CD4-positive, alpha-beta memory T cell (primary cell): ENCODE data around the gene TRAPPC6A. TPM values are rescaled to one million over a fixed set of nuclear protein-coding genes. Genes with fewer than 3 reads are reported as not detected.
A peak's percentile ranks its signal among the peaks of the same experiment; 100 is the strongest.

ENCODE experiments used
- CTCF ChIA-PET: fragments of 350-600 bp; sonication (Branson Sonifier 250); formaldehyde crosslinking; loops from one replicate; lab custom pipeline; 2021; ENCODE audit warnings: inconsistent platforms; ENCODE audit not compliant: partially characterized antibody; lab: Charles Lee
- POLR2A ChIA-PET: fragments of 350-600 bp; sonication (Branson Sonifier 250); formaldehyde crosslinking; loops from one replicate; lab custom pipeline; 2021; ENCODE audit not compliant: partially characterized antibody; lab: Charles Lee
- DNase-seq, 5 donors: peaks; one replicate each; pipeline versions ENCODE4 v3.0.0 to v3.0.0-alpha.2; 2020 to 2022; ENCODE audit warnings: mixed read lengths in 1 of 5
- H3K27ac ChIP-seq: one replicate; pipeline ENCODE4 v1.7.0; 2013; ENCODE audit warnings: low read depth, low read length
- H3K27me3 ChIP-seq: 2 replicates; pipeline ENCODE4 v1.7.0; 2013; ENCODE audit warnings: mild to moderate bottlenecking, low read length, moderate library complexity; ENCODE audit not compliant: insufficient read depth
- H3K36me3 ChIP-seq: 2 replicates; pipeline ENCODE4 v1.7.0; 2013; ENCODE audit warnings: mild to moderate bottlenecking, low read length, moderate library complexity; ENCODE audit not compliant: insufficient read depth
- H3K4me1 ChIP-seq: 2 replicates; pipeline ENCODE4 v1.7.0; 2013; ENCODE audit warnings: mild to moderate bottlenecking, low read length, moderate library complexity; ENCODE audit not compliant: insufficient read depth
- H3K4me3 ChIP-seq, 2 donors: one replicate each; pipeline ENCODE4 v1.7.0; 2013; ENCODE audit warnings: low read length in 2 of 2, mild to moderate bottlenecking in 1 of 2
- H3K9me3 ChIP-seq, 2 donors: one replicate each; pipeline ENCODE4 v1.7.0; 2013; ENCODE audit warnings: low read length in 2 of 2, control low read depth in 1 of 2; ENCODE audit not compliant: control insufficient read depth in 1 of 2
- H3K27ac Mint-ChIP-seq, 7 donors: one replicate each; pipeline ENCODE4 v1.8.0; 2020 to 2021; ENCODE audit warnings: mixed read lengths in 7 of 7, mild to moderate bottlenecking in 6 of 7, inconsistent platforms in 3 of 7, moderate library complexity in 3 of 7
- H3K27me3 Mint-ChIP-seq, 2 donors: one replicate each; pipeline ENCODE4 v1.8.0; 2020 to 2021; ENCODE audit warnings: mixed read lengths in 2 of 2
- H3K36me3 Mint-ChIP-seq, 2 donors: one replicate each; pipeline ENCODE4 v1.8.0; 2020 to 2021; ENCODE audit warnings: mixed read lengths in 2 of 2, inconsistent platforms in 1 of 2, mild to moderate bottlenecking in 1 of 2
- H3K4me1 Mint-ChIP-seq, 4 donors: one replicate each; pipeline ENCODE4 v1.8.0; 2020 to 2021; ENCODE audit warnings: mixed read lengths in 4 of 4, mild to moderate bottlenecking in 1 of 4
- H3K4me3 Mint-ChIP-seq, 8 donors: one replicate each; pipeline ENCODE4 v1.8.0; 2020 to 2021; ENCODE audit warnings: mixed read lengths in 8 of 8, mild to moderate bottlenecking in 7 of 8, moderate library complexity in 6 of 8, inconsistent platforms in 3 of 8
- H3K9me3 Mint-ChIP-seq, 8 donors: one replicate each; pipeline ENCODE4 v1.8.0; 2020 to 2021; ENCODE audit warnings: mixed read lengths in 8 of 8, mild to moderate bottlenecking in 5 of 8, inconsistent platforms in 3 of 8, moderate library complexity in 1 of 8
- intact Hi-C: fragments of 100-400 bp; cut with micrococcal nuclease; formaldehyde crosslinking; loops from one replicate; pipeline ENCODE4 v1.15.1; 2023
- polyA plus RNA-seq, 2 donors: library from polyadenylated mRNA; unstranded; fragments of 300-500 nt; fragmentation: Illumina TruSeq; gene quantifications; one replicate each; pipeline ENCODE4 v1.2.3, GENCODE V29; 2021
- total RNA-seq, 2 experiments: library from RNA; stranded (reverse); gene quantifications; one replicate each; pipeline ENCODE4 v1.2.3, GENCODE V29; 2021

The TRAPPC6A gene, protein sequence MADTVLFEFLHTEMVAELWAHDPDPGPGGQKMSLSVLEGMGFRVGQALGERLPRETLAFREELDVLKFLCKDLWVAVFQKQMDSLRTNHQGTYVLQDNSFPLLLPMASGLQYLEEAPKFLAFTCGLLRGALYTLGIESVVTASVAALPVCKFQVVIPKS
- total RNA-seq (10 to 100 TPM; 49.1 to 51.9 TPM), polyA plus RNA-seq (100 to 1,000 TPM; 160 to 246 TPM)

DNA sequence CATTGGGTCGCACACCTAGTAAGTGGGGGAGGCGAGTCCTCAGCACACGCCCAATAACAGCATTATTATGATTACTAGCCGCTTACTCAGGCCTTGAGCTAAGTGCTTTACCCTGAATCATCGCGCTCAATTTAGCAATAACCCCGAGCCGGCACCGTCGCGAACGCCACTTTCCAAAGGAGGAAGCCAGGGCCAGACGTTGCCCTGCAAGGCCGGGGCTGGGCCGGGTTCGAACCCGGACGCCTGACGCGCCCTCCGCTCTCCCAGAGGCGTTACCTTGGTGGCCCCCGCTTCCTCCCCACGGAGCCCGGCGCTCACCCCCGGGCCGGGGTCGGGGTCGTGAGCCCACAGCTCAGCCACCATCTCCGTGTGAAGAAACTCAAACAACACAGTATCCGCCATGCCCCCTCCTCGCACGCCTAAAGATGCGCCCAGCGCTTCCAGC lies at the start of gene TRAPPC6A:
Gene TRAPPC6A, minus strand, starts transcription at position 421 of the 445 bp plus-strand sequence. Its CDS starts 19 bp downstream, at position 402.
- Histone ChIP-seq H3K9me3 (no peaks in the 10 kb centered on the region), H3K27me3 (no peaks in the 10 kb centered on the region), H3K27ac (peak within 1 kb of the TSS; percentile 74), H3K36me3 (peaks cover 9% of the 10 kb centered on the region), H3K4me1 (peaks cover 47% of the 10 kb centered on the region), H3K4me3 (peak within 1 kb of the TSS; percentile 97 to 100)
- Mint-ChIP-seq H3K4me1 (peaks cover 24 to 64% (median 41%) of the 10 kb centered on the region in 4 donors), H3K9me3 (no peaks in the 10 kb centered on the region), H3K27me3 (no peaks in the 10 kb centered on the region), H3K36me3 (peaks cover 14 to 20% of the 10 kb centered on the region in 2 donors), H3K4me3 (peak within 1 kb of the TSS; percentile 88 to 99 (median 94)), H3K27ac (peak within 1 kb of the TSS; percentile 83 to 99 (median 98))
- DNase-seq, result no peak
- CTCF ChIA-PET, result interaction anchor here (1.0 to 2.4 kb wide), 11 partner anchors 8 to 225 kb away, joined by 3 to 16 read pairs (median 6); partner anchors contain the start of genes CLASRP and PPP1R37
- intact Hi-C loops, result loop anchor here (1.0 kb wide), 9 partner anchors 26 to 514 kb away; partner anchors contain the start of genes CLASRP, CLPTM1, GEMIN7 and QPCTL
- POLR2A ChIA-PET, result interaction anchor here (0.7 to 4.9 kb wide), 22 partner anchors 9 to 1739 kb away, joined by 3 to 58 read pairs (median 6); partner anchors contain the start of genes CLASRP, CLPTM1, ERCC2 and GEMIN7

DNA sequence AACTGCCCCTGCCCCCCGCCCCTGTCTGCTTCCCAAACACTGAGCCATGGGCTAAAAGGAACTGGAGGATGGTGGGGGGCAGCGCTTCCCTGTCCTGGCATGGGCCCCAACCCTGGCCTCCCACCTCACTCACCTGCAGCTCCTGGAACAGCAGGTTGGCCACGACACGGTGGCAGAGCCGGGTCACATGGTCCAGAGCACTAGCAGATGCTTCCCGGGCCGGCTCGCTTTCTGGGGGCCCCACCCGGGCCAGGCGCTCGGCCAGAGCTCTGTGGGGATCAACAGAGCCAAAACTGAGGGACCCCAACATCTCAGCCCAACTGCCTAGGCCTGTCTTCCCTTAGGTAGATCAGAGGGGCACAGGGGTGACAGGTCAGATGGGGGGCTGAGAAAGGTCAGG lies 46.6 kb upstream of the TRAPPC6A start:
- Mint-ChIP-seq H3K4me3 (no peak overlapping the region), H3K36me3 (no peaks in the 10 kb centered on the region)

GRCh38 chr19:45223879-45224278 lies 45.8 kb upstream of the TRAPPC6A start:
- Histone ChIP-seq H3K4me3 (no peak overlapping the region), H3K4me1 (no peaks in the 10 kb centered on the region), H3K27ac (no peak overlapping the region), H3K36me3 (no peaks in the 10 kb centered on the region), H3K27me3 (no peaks in the 10 kb centered on the region), H3K9me3 (no peaks in the 10 kb centered on the region)
- Mint-ChIP-seq H3K36me3 (no peaks in the 10 kb centered on the region), H3K27ac (no peak overlapping the region), H3K9me3 (no peaks in the 10 kb centered on the region), H3K27me3 (peaks cover 15 to 27% of the 10 kb centered on the region in 2 donors), H3K4me3 (no peak overlapping the region), H3K4me1 (no peaks in the 10 kb centered on the region)
- CTCF ChIA-PET, result interaction anchor here (0.6 kb wide), 1 partner anchor 10 kb away, joined by 3 read pairs; no protein-coding TSS in a partner anchor
- POLR2A ChIA-PET, result no interaction called here
- intact Hi-C loops, result no loop called here
- no peak for DNase-seq

More for the DNA sequence above, 46.6 kb upstream of the TRAPPC6A start:
- Histone ChIP-seq H3K27ac (no peak overlapping the region), H3K4me1 (no peaks in the 10 kb centered on the region), H3K36me3 (no peaks in the 10 kb centered on the region), H3K4me3 (no peak overlapping the region), H3K9me3 (no peaks in the 10 kb centered on the region), H3K27me3 (no peaks in the 10 kb centered on the region)
- CTCF ChIA-PET, result no interaction called here
- H3K27ac Mint-ChIP-seq, result no peak overlapping the region
- no peaks in the 10 kb centered on the region for H3K4me1 Mint-ChIP-seq
- no peak for DNase-seq
- H3K27me3 Mint-ChIP-seq, result peaks cover 11 to 23% of the 10 kb centered on the region in 2 donors
- H3K9me3 Mint-ChIP-seq, result no peaks in the 10 kb centered on the region
- POLR2A ChIA-PET, result no interaction called here
- intact Hi-C loops, result no loop called here

DNA sequence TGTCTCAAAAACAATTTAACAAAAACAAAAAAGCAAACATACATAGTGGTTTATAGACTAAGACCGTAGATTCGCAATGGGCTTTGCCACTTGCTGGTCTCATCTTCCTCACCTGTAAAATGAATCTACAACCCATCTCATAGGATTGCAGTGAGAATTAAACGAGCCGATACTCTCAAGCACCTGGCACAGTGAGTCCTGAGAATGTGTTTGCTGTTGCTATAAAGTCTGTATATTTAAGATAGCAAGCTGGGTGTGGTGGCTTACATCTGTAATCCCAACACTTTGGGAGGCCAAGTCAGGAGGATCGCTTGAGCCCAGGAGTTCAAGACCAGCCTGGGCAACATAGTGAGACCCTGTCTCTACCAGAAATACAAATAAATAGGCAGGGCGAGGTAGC lies 44.7 kb upstream of the TRAPPC6A start:
- Histone ChIP-seq H3K9me3 (no peaks in the 10 kb centered on the region), H3K4me3 (no peak overlapping the region), H3K4me1 (no peaks in the 10 kb centered on the region), H3K36me3 (no peaks in the 10 kb centered on the region), H3K27me3 (no peaks in the 10 kb centered on the region), H3K27ac (no peak overlapping the region)
- intact Hi-C loops, result no loop called here
- H3K4me1 Mint-ChIP-seq, result no peaks in the 10 kb centered on the region
- H3K27ac Mint-ChIP-seq, result no peak overlapping the region
- no peak for DNase-seq
- H3K36me3 Mint-ChIP-seq, result no peaks in the 10 kb centered on the region
- no peak overlapping the region for H3K4me3 Mint-ChIP-seq
- POLR2A ChIA-PET, result no interaction called here
- CTCF ChIA-PET, result no interaction called here
- H3K9me3 Mint-ChIP-seq, result no peaks in the 10 kb centered on the region
- peaks cover 21 to 34% of the 10 kb centered on the region in 2 donors for H3K27me3 Mint-ChIP-seq

GRCh38 chr19:45218911-45219743 lies 41.1 kb upstream of the TRAPPC6A start:
- Histone ChIP-seq H3K9me3 (no peaks in the 10 kb centered on the region), H3K4me3 (no peak overlapping the region), H3K36me3 (no peaks in the 10 kb centered on the region), H3K27me3 (no peaks in the 10 kb centered on the region), H3K27ac (no peak overlapping the region), H3K4me1 (no peaks in the 10 kb centered on the region)
- no peak overlapping the region for H3K27ac Mint-ChIP-seq
- no peaks in the 10 kb centered on the region for H3K36me3 Mint-ChIP-seq
- no peak for DNase-seq
- H3K9me3 Mint-ChIP-seq, result no peaks in the 10 kb centered on the region
- intact Hi-C loops, result no loop called here
- H3K4me1 Mint-ChIP-seq, result peaks cover 0 to 8% (median 2%) of the 10 kb centered on the region in 4 donors
- H3K4me3 Mint-ChIP-seq, result no peak overlapping the region
- H3K27me3 Mint-ChIP-seq, result peaks cover 37 to 38% of the 10 kb centered on the region in 2 donors
- ChIA-PET POLR2A (no interaction called here), CTCF (no interaction called here)

- H3K9me3 ChIP-seq, result no peaks in the 10 kb centered on the region
- CTCF ChIA-PET, result no interaction called here
Measured at GRCh38 chr19:45218426-45218825, 40.4 kb upstream of the TRAPPC6A start.

GRCh38 chr19:45217957-45218334 lies 39.9 kb upstream of the TRAPPC6A start:
- Histone ChIP-seq H3K4me1 (no peaks in the 10 kb centered on the region), H3K36me3 (no peaks in the 10 kb centered on the region), H3K27ac (no peak overlapping the region), H3K9me3 (no peaks in the 10 kb centered on the region), H3K4me3 (no peak overlapping the region), H3K27me3 (no peaks in the 10 kb centered on the region)
- Mint-ChIP-seq H3K4me1 (peaks cover 0 to 8% (median 2%) of the 10 kb centered on the region in 4 donors), H3K27ac (no peak overlapping the region), H3K36me3 (no peaks in the 10 kb centered on the region), H3K27me3 (peaks cover 36 to 42% of the 10 kb centered on the region in 2 donors), H3K9me3 (no peaks in the 10 kb centered on the region), H3K4me3 (no peak overlapping the region)
- POLR2A ChIA-PET, result no interaction called here
- DNase-seq, result no peak
- intact Hi-C loops, result no loop called here
- CTCF ChIA-PET, result no interaction called here

More at GRCh38 chr19:45218426-45218825, 40.4 kb upstream of the TRAPPC6A start:
- H3K36me3 Mint-ChIP-seq, result no peaks in the 10 kb centered on the region
- Histone ChIP-seq H3K4me3 (no peak overlapping the region), H3K4me1 (no peaks in the 10 kb centered on the region), H3K27ac (no peak overlapping the region), H3K27me3 (no peaks in the 10 kb centered on the region), H3K36me3 (no peaks in the 10 kb centered on the region)
- intact Hi-C loops, result no loop called here
- peak overlapping the region in 1 of 7 donors; percentile 82 for H3K27ac Mint-ChIP-seq
- peaks cover 34 to 42% of the 10 kb centered on the region in 2 donors for H3K27me3 Mint-ChIP-seq
- no peak for DNase-seq
- H3K4me3 Mint-ChIP-seq, result no peak overlapping the region
- POLR2A ChIA-PET, result no interaction called here
- H3K9me3 Mint-ChIP-seq, result no peaks in the 10 kb centered on the region
- H3K4me1 Mint-ChIP-seq, result peaks cover 0 to 8% (median 2%) of the 10 kb centered on the region in 4 donors
